ENCODE data around the gene KANK3.
"Not testable (repeated sequence)": the region's sequence is repeated elsewhere in the genome, so short reads cannot be mapped to it uniquely, and the experiment has no call there.

The KANK3 gene

GRCh38 chr19:8370176-8371010, 27.3 kb upstream of the KANK3 start:
- DNase-seq = no peak

- no peak for DNase-seq
These were observed 24.4 kb upstream of the KANK3 start for GRCh38 chr19:8367327-8368001.

- no peak for DNase-seq
These were observed 23.9 kb upstream of the KANK3 start for GRCh38 chr19:8366961-8367326.

- DNase-seq = no peak
These were observed 23.1 kb upstream of the KANK3 start for GRCh38 chr19:8366121-8366581.

- DNase-seq = peak; percentile 5
These were observed 21.0 kb upstream of the KANK3 start, which contains the start of gene ANGPTL4 for GRCh38 chr19:8363803-8364771. Gene ANGPTL4, plus strand, starts transcription at chr19:8364155. Its CDS starts 167 bp downstream, at chr19:8364322.

GRCh38 chr19:8361921-8362793, 19.1 kb upstream of the KANK3 start:
- no peak for DNase-seq

- no peak for DNase-seq
These were observed 17.1 kb upstream of the KANK3 start for GRCh38 chr19:8360196-8360595.

- DNase-seq = no peak
These were observed 15.9 kb upstream of the KANK3 start for GRCh38 chr19:8358948-8359347.

- no peak for DNase-seq
These were observed 14.0 kb upstream of the KANK3 start for GRCh38 chr19:8357007-8357521.

- no peak for DNase-seq
These were observed 12.8 kb upstream of the KANK3 start for GRCh38 chr19:8355631-8356402.

- not testable (repeated sequence) for DNase-seq
These were observed 9.8 kb upstream of the KANK3 start for GRCh38 chr19:8352845-8353244.

GRCh38 chr19:8352134-8352827, 9.2 kb upstream of the KANK3 start:
- no peak for DNase-seq

GRCh38 chr19:8349629-8350372, 6.7 kb upstream of the KANK3 start:
- not testable (repeated sequence) for DNase-seq

- no peak for DNase-seq
These were observed 402 bp upstream of the KANK3 start for GRCh38 chr19:8343483-8343844.

- DNase-seq = no peak
These were observed 762 bp downstream of the KANK3 start for GRCh38 chr19:8342316-8342683.

- not testable (repeated sequence) for DNase-seq
These were observed 1.6 kb downstream of the KANK3 start for GRCh38 chr19:8341504-8341903.

- no peak for DNase-seq
These were observed 2.5 kb downstream of the KANK3 start for GRCh38 chr19:8340341-8341096.

- DNase-seq = no peak
These were observed 4.2 kb downstream of the KANK3 start for GRCh38 chr19:8338835-8339234.

GRCh38 chr19:8337728-8338127, 5.3 kb downstream of the KANK3 start:
- no peak for DNase-seq
